GM12892 (cell line): Measurements from ENCODE around the gene TEAD3.
"Not testable (repeated sequence)": the region's sequence is repeated elsewhere in the genome, so short reads cannot be mapped to it uniquely, and the experiment has no call there.

Source experiments
- DNase-seq: peaks from one replicate; pipeline ENCODE4 v3.0.0; 2011; ENCODE audit not compliant: insufficient read length
- FAIRE-seq: peaks from 2 replicates; lab custom pipeline; 2011; peaks lifted over from hg19 to GRCh38; lab: Jason Lieb, UNC
- POLR2A ChIP-seq: IDR thresholded peaks from 2 replicates; pipeline ENCODE4 v1.6.1; 2011; ENCODE audit warnings: low read depth, low read length, control low read depth
- POLR2AphosphoS5 ChIP-seq: IDR thresholded peaks from 2 replicates; pipeline ENCODE4 v1.6.1; 2011; ENCODE audit warnings: low read depth, low read length, control low read depth
- TAF1 ChIP-seq: IDR thresholded peaks from 2 replicates; pipeline ENCODE4 v1.6.1; 2011; ENCODE audit warnings: low read depth, mild to moderate bottlenecking, control low read depth, low read length, borderline replicate concordance

TEAD3 gene

DNA sequence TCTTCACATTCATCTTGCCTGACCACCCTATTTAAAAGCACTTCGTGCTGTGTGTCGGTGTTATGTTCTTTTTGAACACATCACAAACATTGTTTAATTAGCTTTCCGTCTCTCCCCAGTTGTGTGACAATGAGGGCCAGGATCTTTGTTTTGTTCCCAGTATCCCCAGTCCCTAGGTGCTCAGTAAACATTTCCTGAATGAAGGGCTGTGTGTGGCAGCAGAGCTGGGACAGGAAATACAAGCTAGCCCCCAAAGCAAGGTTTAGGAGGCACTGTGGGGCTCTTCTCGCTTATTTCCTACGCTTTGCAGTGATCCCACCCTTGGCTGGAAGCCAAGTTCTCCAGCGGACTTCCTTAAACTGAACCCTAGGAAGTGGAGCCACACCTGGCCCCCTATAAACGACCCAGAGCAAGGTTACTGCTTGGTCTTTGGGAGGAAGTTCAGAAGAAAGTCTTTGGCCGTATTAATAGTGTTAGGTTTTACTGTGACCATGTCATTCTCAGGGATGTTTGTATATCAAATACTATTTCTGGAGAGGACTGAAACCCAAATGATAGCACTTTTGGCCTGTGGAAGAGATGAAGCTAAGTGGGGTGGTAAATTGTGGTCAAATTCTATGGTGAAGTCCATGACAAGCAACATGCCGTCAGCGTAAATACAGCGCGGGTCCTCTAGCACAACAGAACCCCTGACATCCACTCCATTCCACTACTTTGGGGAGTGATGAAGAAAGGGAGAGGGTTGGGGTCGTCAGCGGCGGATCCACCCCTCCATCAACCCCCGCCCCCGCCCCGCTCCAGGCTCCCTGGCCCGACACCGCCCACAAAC lies 45.3 kb downstream of the TEAD3 start:
- DNase-seq (no peak), FAIRE-seq (no peak)
- TF ChIP-seq TAF1 (no peak), POLR2AphosphoS5 (no peak), POLR2A (no peak)

- DNase-seq (peak; percentile 63), FAIRE-seq (no peak)
- TF ChIP-seq POLR2A (no peak), TAF1 (no peak), POLR2AphosphoS5 (no peak)
Measured at GRCh38 chr6:35449287-35449881, 47.5 kb downstream of the TEAD3 start.

DNA sequence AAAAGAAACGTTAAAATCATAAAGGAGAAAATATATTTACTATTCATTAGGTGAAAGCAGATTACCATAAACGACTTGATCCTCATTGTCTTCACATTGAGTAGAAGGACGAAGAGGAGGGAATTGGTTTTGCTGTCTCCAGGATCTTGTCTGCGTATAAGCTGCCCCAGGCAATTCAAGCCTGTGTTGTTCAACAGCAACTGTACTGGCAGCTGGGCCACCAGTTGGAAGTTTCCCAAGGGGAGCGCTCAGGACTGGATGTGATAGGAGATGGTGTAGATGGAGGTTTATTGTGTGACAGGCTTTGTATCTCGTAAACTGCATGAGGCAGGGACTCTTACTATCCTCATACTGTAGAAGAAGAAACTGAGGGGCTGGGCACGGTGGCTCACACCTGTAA lies 48.7 kb downstream of the TEAD3 start:
- no peak for DNase-seq
- no peak for FAIRE-seq

GRCh38 chr6:35445691-35446090 lies 51.2 kb downstream of the TEAD3 start:
- TF ChIP-seq POLR2A (no peak), TAF1 (no peak), POLR2AphosphoS5 (no peak)
- FAIRE-seq = no peak
- no peak for DNase-seq

More for the DNA sequence above, 48.7 kb downstream of the TEAD3 start:
- TF ChIP-seq TAF1 (no peak), POLR2AphosphoS5 (no peak), POLR2A (no peak)

- FAIRE-seq (no peak), DNase-seq (no peak)
- TF ChIP-seq POLR2AphosphoS5 (no peak), POLR2A (no peak), TAF1 (no peak)
Measured at GRCh38 chr6:35443341-35444030, 53.4 kb downstream of the TEAD3 start.

DNA sequence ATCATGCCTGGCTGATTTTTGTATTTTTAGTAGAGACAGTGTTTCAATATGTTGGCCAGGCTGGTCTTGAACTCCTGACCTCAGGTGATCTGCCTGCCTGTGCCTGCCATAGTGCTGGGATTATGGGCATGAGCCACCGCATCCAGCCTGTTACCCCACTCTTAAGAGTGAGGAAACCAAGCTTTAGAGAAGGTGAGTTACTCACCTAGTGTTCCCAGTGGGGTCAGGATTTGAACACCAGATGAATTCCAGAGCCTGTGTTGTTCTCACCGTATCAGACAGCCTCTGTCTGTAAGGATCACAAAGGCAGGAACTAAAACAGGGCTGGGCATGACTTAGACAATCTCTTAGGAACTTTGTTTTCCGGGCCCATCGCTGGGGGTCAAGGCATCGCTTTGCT lies 54.2 kb downstream of the TEAD3 start:
- no peak for TF ChIP-seq POLR2A
- no peak for TF ChIP-seq POLR2AphosphoS5
- TF ChIP-seq TAF1 = no peak
- no peak for FAIRE-seq
- DNase-seq = no peak

GRCh38 chr6:35441642-35442041 lies 55.2 kb downstream of the TEAD3 start:
- TF ChIP-seq TAF1 = no peak
- TF ChIP-seq POLR2A = no peak
- TF ChIP-seq POLR2AphosphoS5 = no peak
- FAIRE-seq (no peak), DNase-seq (no peak)

- FAIRE-seq (no peak), DNase-seq (no peak)
- TF ChIP-seq TAF1 (no peak), POLR2A (no peak), POLR2AphosphoS5 (no peak)
Measured at GRCh38 chr6:35441205-35441604, 55.7 kb downstream of the TEAD3 start.

- DNase-seq (no peak), FAIRE-seq (no peak)
- TF ChIP-seq POLR2A (no peak), TAF1 (no peak), POLR2AphosphoS5 (no peak)
Measured at GRCh38 chr6:35439308-35439707, 57.6 kb downstream of the TEAD3 start.

- not testable (repeated sequence) for DNase-seq, FAIRE-seq
Measured at GRCh38 chr6:35438378-35439065, 58.4 kb downstream of the TEAD3 start.

DNA sequence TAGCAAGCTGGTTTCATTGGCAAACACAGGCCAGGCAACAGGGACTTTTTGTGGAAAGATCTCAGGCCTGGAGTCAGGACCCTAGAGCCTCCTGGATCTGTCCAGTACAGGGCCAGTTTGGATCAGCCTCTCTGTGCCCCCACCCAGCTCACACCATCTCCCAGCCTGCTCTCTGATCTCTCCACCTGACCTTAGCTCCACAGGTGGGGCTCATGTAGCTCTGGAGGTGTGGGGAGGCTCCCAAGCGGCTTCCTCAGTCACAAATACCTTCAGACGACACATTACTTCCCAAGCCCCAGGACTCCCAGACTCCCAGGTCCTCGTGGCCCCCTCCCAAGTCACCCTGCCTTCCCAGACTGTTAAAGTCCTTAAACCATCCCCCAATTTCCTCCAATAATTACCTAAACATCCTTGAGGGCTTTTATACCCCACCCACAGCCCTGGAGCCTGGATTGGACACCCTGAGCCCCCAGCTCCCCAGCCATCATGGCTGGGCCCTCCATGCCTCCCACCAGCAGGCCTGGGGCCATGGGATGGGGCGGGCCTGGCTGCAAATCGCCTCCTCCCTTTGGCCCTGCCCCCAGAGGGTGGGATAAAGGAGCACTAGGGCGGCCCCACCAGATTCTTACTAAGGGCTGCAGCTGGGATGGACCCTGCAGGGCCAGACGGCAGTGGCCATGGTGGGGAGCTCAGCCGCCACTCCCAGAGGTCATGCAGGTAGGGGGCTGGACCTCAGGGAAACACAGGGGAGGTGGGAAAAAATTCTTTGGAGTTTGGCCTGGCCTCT lies 60.6 kb downstream of the TEAD3 start:
- FAIRE-seq (no peak), DNase-seq (no peak)
- no peak for TF ChIP-seq POLR2AphosphoS5
- TF ChIP-seq POLR2A = no peak
- no peak for TF ChIP-seq TAF1
